ENCODE results near the gene TMEM145.

GRCh38 chr19:42328854-42329253, 15.7 kb downstream of the TMEM145 start:
- TF ChIP-seq POLR2A (IDR thresholded peaks at IDR 0.05) = no peak
- TF ChIP-seq, protein P1, sequence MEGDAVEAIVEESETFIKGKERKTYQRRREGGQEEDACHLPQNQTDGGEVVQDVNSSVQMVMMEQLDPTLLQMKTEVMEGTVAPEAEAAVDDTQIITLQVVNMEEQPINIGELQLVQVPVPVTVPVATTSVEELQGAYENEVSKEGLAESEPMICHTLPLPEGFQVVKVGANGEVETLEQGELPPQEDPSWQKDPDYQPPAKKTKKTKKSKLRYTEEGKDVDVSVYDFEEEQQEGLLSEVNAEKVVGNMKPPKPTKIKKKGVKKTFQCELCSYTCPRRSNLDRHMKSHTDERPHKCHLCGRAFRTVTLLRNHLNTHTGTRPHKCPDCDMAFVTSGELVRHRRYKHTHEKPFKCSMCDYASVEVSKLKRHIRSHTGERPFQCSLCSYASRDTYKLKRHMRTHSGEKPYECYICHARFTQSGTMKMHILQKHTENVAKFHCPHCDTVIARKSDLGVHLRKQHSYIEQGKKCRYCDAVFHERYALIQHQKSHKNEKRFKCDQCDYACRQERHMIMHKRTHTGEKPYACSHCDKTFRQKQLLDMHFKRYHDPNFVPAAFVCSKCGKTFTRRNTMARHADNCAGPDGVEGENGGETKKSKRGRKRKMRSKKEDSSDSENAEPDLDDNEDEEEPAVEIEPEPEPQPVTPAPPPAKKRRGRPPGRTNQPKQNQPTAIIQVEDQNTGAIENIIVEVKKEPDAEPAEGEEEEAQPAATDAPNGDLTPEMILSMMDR (IDR thresholded peaks at IDR 0.05) = no peak

Data from upper lobe of left lung (tissue), 4 donors.